ENCODE measurements around the gene PRKAR1B.

The PRKAR1B gene

DNA sequence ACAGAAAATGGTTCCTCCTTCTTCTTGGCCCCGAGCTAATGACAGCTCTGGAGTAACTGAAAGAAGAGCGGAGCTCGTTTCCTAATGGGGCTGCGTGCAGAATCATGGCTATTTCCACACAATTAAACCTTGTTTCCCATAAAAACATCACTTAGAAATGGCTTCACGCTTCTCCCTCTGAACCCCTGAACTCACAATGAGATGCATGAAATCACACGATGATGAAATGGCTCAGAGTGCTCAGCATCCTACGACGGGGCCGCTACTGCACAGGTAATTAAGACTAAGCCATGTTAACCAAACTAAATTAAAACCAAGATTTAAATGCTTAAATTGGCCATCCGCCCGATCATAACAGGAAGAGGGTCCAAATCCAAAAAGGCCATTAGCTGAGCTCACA, 80.6 kb downstream of the PRKAR1B start:
- Histone ChIP-seq H3K27ac (ENCODE audit: extremely low read depth, low read depth, low read length) (no peak overlapping the region), H3K36me3 (ENCODE audit: control insufficient read depth in 2 of 2, insufficient read depth in 1 of 2, low read length in 2 of 2) (no peaks in the 10 kb centered on the region), H3K4me1 (ENCODE audit: control insufficient read depth, insufficient read depth, low read length) (no peaks in the 10 kb centered on the region), H3K9me3 (ENCODE audit: control insufficient read depth, insufficient read depth, low read depth, low read length) (no peaks in the 10 kb centered on the region; the same call in 1 of the 2 replicates), H3K4me3 (ENCODE audit: low read depth, low read length) (no peak overlapping the region)
- POLR2A ChIA-PET, result no interaction called here
- CTCF ChIA-PET, result no interaction called here
- TF ChIP-seq, protein P1, sequence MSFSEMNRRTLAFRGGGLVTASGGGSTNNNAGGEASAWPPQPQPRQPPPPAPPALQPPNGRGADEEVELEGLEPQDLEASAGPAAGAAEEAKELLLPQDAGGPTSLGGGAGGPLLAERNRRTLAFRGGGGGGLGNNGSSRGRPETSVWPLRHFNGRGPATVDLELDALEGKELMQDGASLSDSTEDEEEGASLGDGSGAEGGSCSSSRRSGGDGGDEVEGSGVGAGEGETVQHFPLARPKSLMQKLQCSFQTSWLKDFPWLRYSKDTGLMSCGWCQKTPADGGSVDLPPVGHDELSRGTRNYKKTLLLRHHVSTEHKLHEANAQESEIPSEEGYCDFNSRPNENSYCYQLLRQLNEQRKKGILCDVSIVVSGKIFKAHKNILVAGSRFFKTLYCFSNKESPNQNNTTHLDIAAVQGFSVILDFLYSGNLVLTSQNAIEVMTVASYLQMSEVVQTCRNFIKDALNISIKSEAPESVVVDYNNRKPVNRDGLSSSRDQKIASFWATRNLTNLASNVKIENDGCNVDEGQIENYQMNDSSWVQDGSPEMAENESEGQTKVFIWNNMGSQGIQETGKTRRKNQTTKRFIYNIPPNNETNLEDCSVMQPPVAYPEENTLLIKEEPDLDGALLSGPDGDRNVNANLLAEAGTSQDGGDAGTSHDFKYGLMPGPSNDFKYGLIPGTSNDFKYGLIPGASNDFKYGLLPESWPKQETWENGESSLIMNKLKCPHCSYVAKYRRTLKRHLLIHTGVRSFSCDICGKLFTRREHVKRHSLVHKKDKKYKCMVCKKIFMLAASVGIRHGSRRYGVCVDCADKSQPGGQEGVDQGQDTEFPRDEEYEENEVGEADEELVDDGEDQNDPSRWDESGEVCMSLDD (tag by site-specific recombination; IDR thresholded peaks at IDR 0.05), result no peak
- no peak for TF ChIP-seq ZNF223 (tag by site-specific recombination; IDR thresholded peaks at IDR 0.05)
- TF ChIP-seq SP7 (tag by site-specific recombination; IDR thresholded peaks at IDR 0.05), result no peak
- TF ChIP-seq, protein P2, sequence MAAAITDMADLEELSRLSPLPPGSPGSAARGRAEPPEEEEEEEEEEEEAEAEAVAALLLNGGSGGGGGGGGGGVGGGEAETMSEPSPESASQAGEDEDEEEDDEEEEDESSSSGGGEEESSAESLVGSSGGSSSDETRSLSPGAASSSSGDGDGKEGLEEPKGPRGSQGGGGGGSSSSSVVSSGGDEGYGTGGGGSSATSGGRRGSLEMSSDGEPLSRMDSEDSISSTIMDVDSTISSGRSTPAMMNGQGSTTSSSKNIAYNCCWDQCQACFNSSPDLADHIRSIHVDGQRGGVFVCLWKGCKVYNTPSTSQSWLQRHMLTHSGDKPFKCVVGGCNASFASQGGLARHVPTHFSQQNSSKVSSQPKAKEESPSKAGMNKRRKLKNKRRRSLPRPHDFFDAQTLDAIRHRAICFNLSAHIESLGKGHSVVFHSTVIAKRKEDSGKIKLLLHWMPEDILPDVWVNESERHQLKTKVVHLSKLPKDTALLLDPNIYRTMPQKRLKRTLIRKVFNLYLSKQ (tag by site-specific recombination; IDR thresholded peaks at IDR 0.05; ENCODE audit: borderline replicate concordance), result no peak
- TF ChIP-seq ZNF391 (tag by site-specific recombination; IDR thresholded peaks at IDR 0.05; ENCODE audit: borderline replicate concordance, low read depth), result no peak

DNA sequence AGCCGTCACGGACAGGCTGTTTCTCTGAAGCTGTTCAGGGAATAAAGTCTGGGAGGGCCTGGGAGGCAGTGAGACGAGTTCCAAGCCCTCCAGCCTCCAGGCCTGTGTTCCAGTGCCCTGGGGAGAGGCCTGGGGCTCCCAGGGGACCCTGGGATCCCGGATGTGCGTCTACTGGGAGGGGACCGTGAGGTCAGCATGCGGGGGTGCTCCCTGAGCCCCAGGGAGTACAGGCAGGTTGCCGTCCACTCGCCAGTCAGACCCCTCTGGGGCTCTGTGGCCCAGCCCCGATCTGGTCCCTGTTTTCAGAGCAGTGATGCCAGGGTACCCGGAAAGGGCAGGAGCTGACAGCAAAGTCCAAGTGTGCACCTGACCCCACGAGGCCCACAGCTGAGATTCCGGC, 81.5 kb downstream of the PRKAR1B start:
- Histone ChIP-seq H3K36me3 (ENCODE audit: control insufficient read depth in 2 of 2, insufficient read depth in 1 of 2, low read length in 2 of 2) (no peaks in the 10 kb centered on the region), H3K4me3 (ENCODE audit: low read depth, low read length) (no peak overlapping the region), H3K9me3 (ENCODE audit: control insufficient read depth, insufficient read depth, low read depth, low read length) (no peaks in the 10 kb centered on the region; the same call in 1 of the 2 replicates), H3K4me1 (ENCODE audit: control insufficient read depth, insufficient read depth, low read length) (no peaks in the 10 kb centered on the region), H3K27ac (ENCODE audit: extremely low read depth, low read depth, low read length) (no peak overlapping the region)
- ChIA-PET CTCF (no interaction called here), POLR2A (no interaction called here)
- TF ChIP-seq ZFP3 (tag by site-specific recombination; IDR thresholded peaks at IDR 0.05; ENCODE audit: low read depth) (no peak), SCRT2 (tag by site-specific recombination; IDR thresholded peaks at IDR 0.05) (no peak), ZNF391 (tag by site-specific recombination; IDR thresholded peaks at IDR 0.05; ENCODE audit: borderline replicate concordance, low read depth) (no peak), ZNF600 (tag by site-specific recombination; IDR thresholded peaks at IDR 0.05) (no peak), ZNF660 (tag by site-specific recombination; IDR thresholded peaks at IDR 0.05) (no peak), ZNF366 (tag by site-specific recombination; conservative IDR thresholded peaks at IDR 0.05) (no peak)
- TF ChIP-seq, protein P3, sequence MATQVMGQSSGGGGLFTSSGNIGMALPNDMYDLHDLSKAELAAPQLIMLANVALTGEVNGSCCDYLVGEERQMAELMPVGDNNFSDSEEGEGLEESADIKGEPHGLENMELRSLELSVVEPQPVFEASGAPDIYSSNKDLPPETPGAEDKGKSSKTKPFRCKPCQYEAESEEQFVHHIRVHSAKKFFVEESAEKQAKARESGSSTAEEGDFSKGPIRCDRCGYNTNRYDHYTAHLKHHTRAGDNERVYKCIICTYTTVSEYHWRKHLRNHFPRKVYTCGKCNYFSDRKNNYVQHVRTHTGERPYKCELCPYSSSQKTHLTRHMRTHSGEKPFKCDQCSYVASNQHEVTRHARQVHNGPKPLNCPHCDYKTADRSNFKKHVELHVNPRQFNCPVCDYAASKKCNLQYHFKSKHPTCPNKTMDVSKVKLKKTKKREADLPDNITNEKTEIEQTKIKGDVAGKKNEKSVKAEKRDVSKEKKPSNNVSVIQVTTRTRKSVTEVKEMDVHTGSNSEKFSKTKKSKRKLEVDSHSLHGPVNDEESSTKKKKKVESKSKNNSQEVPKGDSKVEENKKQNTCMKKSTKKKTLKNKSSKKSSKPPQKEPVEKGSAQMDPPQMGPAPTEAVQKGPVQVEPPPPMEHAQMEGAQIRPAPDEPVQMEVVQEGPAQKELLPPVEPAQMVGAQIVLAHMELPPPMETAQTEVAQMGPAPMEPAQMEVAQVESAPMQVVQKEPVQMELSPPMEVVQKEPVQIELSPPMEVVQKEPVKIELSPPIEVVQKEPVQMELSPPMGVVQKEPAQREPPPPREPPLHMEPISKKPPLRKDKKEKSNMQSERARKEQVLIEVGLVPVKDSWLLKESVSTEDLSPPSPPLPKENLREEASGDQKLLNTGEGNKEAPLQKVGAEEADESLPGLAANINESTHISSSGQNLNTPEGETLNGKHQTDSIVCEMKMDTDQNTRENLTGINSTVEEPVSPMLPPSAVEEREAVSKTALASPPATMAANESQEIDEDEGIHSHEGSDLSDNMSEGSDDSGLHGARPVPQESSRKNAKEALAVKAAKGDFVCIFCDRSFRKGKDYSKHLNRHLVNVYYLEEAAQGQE (tag by site-specific recombination; IDR thresholded peaks at IDR 0.05), result no peak
- TF ChIP-seq, protein P4, sequence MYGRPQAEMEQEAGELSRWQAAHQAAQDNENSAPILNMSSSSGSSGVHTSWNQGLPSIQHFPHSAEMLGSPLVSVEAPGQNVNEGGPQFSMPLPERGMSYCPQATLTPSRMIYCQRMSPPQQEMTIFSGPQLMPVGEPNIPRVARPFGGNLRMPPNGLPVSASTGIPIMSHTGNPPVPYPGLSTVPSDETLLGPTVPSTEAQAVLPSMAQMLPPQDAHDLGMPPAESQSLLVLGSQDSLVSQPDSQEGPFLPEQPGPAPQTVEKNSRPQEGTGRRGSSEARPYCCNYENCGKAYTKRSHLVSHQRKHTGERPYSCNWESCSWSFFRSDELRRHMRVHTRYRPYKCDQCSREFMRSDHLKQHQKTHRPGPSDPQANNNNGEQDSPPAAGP (tag by site-specific recombination; IDR thresholded peaks at IDR 0.05), result no peak
